Sigmoid colon (tissue), 4 donors: ENCODE measurements around the gene SEC24D.

ENCODE experiments used
- CTCF ChIP-seq, 4 experiments: fragments of 450-650 bp in 3 of 4; fragments of 200-600 bp in 1 of 4; IDR thresholded peaks; one replicate each; pipeline ENCODE4 v1.5.1; 2016 to 2019; ENCODE audit warnings: antibody characterized with exemption in 4 of 4, mild to moderate bottlenecking in 3 of 4, moderate library complexity in 2 of 4
- POLR2A ChIP-seq, 2 donors: fragments of 450-650 bp; IDR thresholded peaks; one replicate each; pipeline ENCODE4 v1.6.1; 2016; ENCODE audit warnings: antibody characterized with exemption in 2 of 2, mild to moderate bottlenecking in 2 of 2, moderate library complexity in 2 of 2
- POLR2AphosphoS5 ChIP-seq, 4 donors: sonication (generic); formaldehyde crosslinking; IDR thresholded peaks; one replicate each; pipeline ENCODE4 v1.6.1; 2017; ENCODE audit warnings: antibody characterized with exemption in 4 of 4

- TF ChIP-seq CTCF (IDR thresholded peaks at IDR 0.05) (no peak), POLR2AphosphoS5 (IDR thresholded peaks at IDR 0.05) (no peak), POLR2A (IDR thresholded peaks at IDR 0.05) (no peak)
Measured at GRCh38 chr4:118739022-118739713, 96.8 kb downstream of the SEC24D start.
